MM.1S (cell line): ENCODE data around the gene GCK.

Experiments used
- DNase-seq: peaks from one replicate; pipeline ENCODE4 v3.0.0-alpha.2; 2015
- H2AFZ ChIP-seq: fragments of 300-600 bp; sonication (generic); 2 replicates; pipeline ENCODE4 v1.6.0; 2016; ENCODE audit warnings: antibody characterized with exemption, low read length
- H3F3A ChIP-seq: fragments of 300-600 bp; sonication (generic); 2 replicates; pipeline ENCODE4 v1.6.1; 2016; ENCODE audit warnings: mild to moderate bottlenecking, antibody characterized with exemption, low read length, moderate library complexity, mixed read lengths; ENCODE audit not compliant: insufficient read depth
- H3K27ac ChIP-seq: fragments of 300-600 bp; sonication (generic); 2 replicates; pipeline ENCODE4 v1.5.1; 2016; ENCODE audit warnings: mild to moderate bottlenecking, low read length
- H3K27me3 ChIP-seq: fragments of 300-600 bp; sonication (generic); replicated peaks from 2 replicates; pipeline ENCODE4 v1.6.0; 2016; ENCODE audit warnings: low read length; ENCODE audit not compliant: insufficient read depth
- H3K36me3 ChIP-seq: fragments of 300-600 bp; sonication (generic); replicated peaks from 2 replicates; pipeline ENCODE4 v1.6.1; 2016; ENCODE audit warnings: mild to moderate bottlenecking, low read length, mixed read lengths; ENCODE audit not compliant: insufficient read depth
- H3K4me1 ChIP-seq: fragments of 300-600 bp; sonication (generic); 2 replicates; pipeline ENCODE4 v1.6.1; 2016; ENCODE audit warnings: low read length, mixed read lengths
- H3K4me2 ChIP-seq: fragments of 300-600 bp; sonication (generic); 2 replicates; pipeline ENCODE4 v1.6.0; 2016; ENCODE audit warnings: low read depth, low read length
- H3K4me3 ChIP-seq: fragments of 300-600 bp; sonication (generic); 2 replicates; pipeline ENCODE4 v1.5.1; 2016; ENCODE audit warnings: low read length, mixed read lengths
- H3K79me2 ChIP-seq: fragments of 300-600 bp; sonication (generic); 2 replicates; pipeline ENCODE4 v1.6.1; 2016; ENCODE audit warnings: mixed run types, low read length, mixed read lengths
- H3K9ac ChIP-seq: fragments of 300-600 bp; sonication (generic); 2 replicates; pipeline ENCODE4 v1.6.1; 2016; ENCODE audit warnings: low read length, mixed read lengths
- H3K9me2 ChIP-seq: fragments of 300-600 bp; sonication (generic); replicated peaks from 2 replicates; pipeline ENCODE4 v1.6.1; 2016; ENCODE audit warnings: mild to moderate bottlenecking, low read length, mixed read lengths; ENCODE audit not compliant: insufficient read depth
- H3K9me3 ChIP-seq: fragments of 300-600 bp; sonication (generic); replicated peaks from 2 replicates; pipeline ENCODE4 v1.6.1; 2016; ENCODE audit warnings: mild to moderate bottlenecking, low read length, mixed read lengths; ENCODE audit not compliant: insufficient read depth
- H4K20me1 ChIP-seq: fragments of 300-600 bp; sonication (generic); 2 replicates; pipeline ENCODE4 v1.6.1; 2016; ENCODE audit warnings: mild to moderate bottlenecking, low read length, moderate library complexity, mixed read lengths; ENCODE audit not compliant: insufficient read depth
- CTCF ChIP-seq: fragments of 300-600 bp; sonication (generic); IDR thresholded peaks from 2 replicates; pipeline ENCODE4 v1.5.1; 2016; ENCODE audit warnings: antibody characterized with exemption, low read length, mixed read lengths
- EZH2 ChIP-seq: fragments of 300-600 bp; sonication (generic); optimal IDR thresholded peaks from 2 replicates; pipeline ENCODE3; 2017; ENCODE audit warnings: low read depth, mild to moderate bottlenecking, antibody characterized with exemption, low read length, mixed read lengths
- EZH2phosphoT487 ChIP-seq: fragments of 300-600 bp; sonication (generic); IDR thresholded peaks from 2 replicates; pipeline ENCODE4 v1.6.1; 2018; ENCODE audit warnings: antibody characterized with exemption, low read length

Gene GCK

GRCh38 chr7:44187636-44188416 lies 1.4 kb downstream of the GCK start:
- Histone ChIP-seq H3K9me2 (no peaks in the 10 kb centered on the region), H3K4me3 (no peak overlapping the region), H3K9ac (no peak overlapping the region), H3K9me3 (no peaks in the 10 kb centered on the region), H3K27ac (no peak overlapping the region), H3K27me3 (no peaks in the 10 kb centered on the region), H3K4me2 (no peak overlapping the region), H3K36me3 (no peaks in the 10 kb centered on the region), H3F3A (no peaks in the 10 kb centered on the region), H3K79me2 (no peaks in the 10 kb centered on the region), H4K20me1 (no peaks in the 10 kb centered on the region), H2AFZ (no peak overlapping the region), H3K4me1 (no peaks in the 10 kb centered on the region)
- TF ChIP-seq EZH2phosphoT487 (no peak), EZH2 (no peak), CTCF (no peak)
- DNase-seq = no peak

- Histone ChIP-seq H3K9me3 (no peaks in the 10 kb centered on the region), H3K4me1 (no peaks in the 10 kb centered on the region), H3K9me2 (no peaks in the 10 kb centered on the region), H3K27ac (no peak overlapping the region), H3K4me2 (no peak overlapping the region), H3K27me3 (no peaks in the 10 kb centered on the region), H2AFZ (no peak overlapping the region), H3K9ac (no peak overlapping the region), H4K20me1 (no peaks in the 10 kb centered on the region), H3F3A (no peaks in the 10 kb centered on the region), H3K36me3 (no peaks in the 10 kb centered on the region), H3K4me3 (no peak overlapping the region), H3K79me2 (no peaks in the 10 kb centered on the region)
- DNase-seq = no peak
- TF ChIP-seq EZH2phosphoT487 (no peak), CTCF (no peak), EZH2 (no peak)
Measured at GRCh38 chr7:44186736-44187135, 2.5 kb downstream of the GCK start.

- no peaks in the 10 kb centered on the region for H3K4me1 ChIP-seq
- H3K79me2 ChIP-seq = no peaks in the 10 kb centered on the region
- no peaks in the 10 kb centered on the region for H4K20me1 ChIP-seq
- H3K4me2 ChIP-seq = no peak overlapping the region
- H3K9me3 ChIP-seq = no peaks in the 10 kb centered on the region
- no peak overlapping the region for H3K4me3 ChIP-seq
- no peaks in the 10 kb centered on the region for H3F3A ChIP-seq
- H3K9me2 ChIP-seq = no peaks in the 10 kb centered on the region
- no peak overlapping the region for H2AFZ ChIP-seq
- no peaks in the 10 kb centered on the region for H3K27me3 ChIP-seq
- TF ChIP-seq EZH2 (no peak), CTCF (no peak), EZH2phosphoT487 (no peak)
- H3K27ac ChIP-seq = no peak overlapping the region
- no peaks in the 10 kb centered on the region for H3K36me3 ChIP-seq
- DNase-seq = no peak
- H3K9ac ChIP-seq = no peak overlapping the region
Measured at GRCh38 chr7:44185729-44186128, 3.5 kb downstream of the GCK start.
